Mesodermal cell (in vitro differentiated cells): ENCODE data around the gene FAM53B.
A peak's percentile ranks its signal among the peaks of the same experiment; 100 is the strongest.

Source experiments
- H3K27ac ChIP-seq: 2 replicates; pipeline ENCODE4 v1.7.0; 2013; ENCODE audit warnings: mild to moderate bottlenecking, low read depth, low read length, moderate library complexity; ENCODE audit not compliant: severe bottlenecking
- H3K36me3 ChIP-seq: 2 replicates; pipeline ENCODE4 v1.7.1; 2013; ENCODE audit warnings: mild to moderate bottlenecking, low read length, moderate library complexity; ENCODE audit not compliant: control insufficient read depth, insufficient read depth
- H3K4me1 ChIP-seq: one replicate; pipeline ENCODE4 v1.7.1; 2013; ENCODE audit warnings: mild to moderate bottlenecking, low read length; ENCODE audit not compliant: insufficient read depth, control insufficient read depth, poor library complexity, severe bottlenecking
- H3K4me3 ChIP-seq: 2 replicates; pipeline ENCODE4 v1.7.0; 2013; ENCODE audit warnings: low read length, control low read depth, mild to moderate bottlenecking; ENCODE audit not compliant: insufficient read depth, poor library complexity, severe bottlenecking; ENCODE audit errors: extremely low read depth
- H3K9me3 ChIP-seq: 2 replicates; pipeline ENCODE4 v1.7.1; 2013; ENCODE audit warnings: mild to moderate bottlenecking, low read length, moderate library complexity; ENCODE audit not compliant: control insufficient read depth
- WGBS, 2 experiments: methylation state at CpG; one replicate each; pipeline ENCODE4 v1.1.5; 2013; ENCODE audit warnings: missing lambda C conversion rate in 2 of 2; ENCODE audit not compliant: insufficient coverage in 2 of 2; 5-methylcytosine and 5-hydroxymethylcytosine counted together

The FAM53B gene

GRCh38 chr10:124675261-124675660, 68.9 kb downstream of the FAM53B start:
- H3K4me1 ChIP-seq, result peaks cover 13% of the 10 kb centered on the region
- no peaks in the 10 kb centered on the region for H3K9me3 ChIP-seq
- 93 to 99% methylated on average over 6 of the region's 6 CpGs for WGBS, 2 experiments
- no peak overlapping the region for H3K27ac ChIP-seq
- no peak overlapping the region for H3K4me3 ChIP-seq
- H3K36me3 ChIP-seq, result peaks cover 14% of the 10 kb centered on the region

DNA sequence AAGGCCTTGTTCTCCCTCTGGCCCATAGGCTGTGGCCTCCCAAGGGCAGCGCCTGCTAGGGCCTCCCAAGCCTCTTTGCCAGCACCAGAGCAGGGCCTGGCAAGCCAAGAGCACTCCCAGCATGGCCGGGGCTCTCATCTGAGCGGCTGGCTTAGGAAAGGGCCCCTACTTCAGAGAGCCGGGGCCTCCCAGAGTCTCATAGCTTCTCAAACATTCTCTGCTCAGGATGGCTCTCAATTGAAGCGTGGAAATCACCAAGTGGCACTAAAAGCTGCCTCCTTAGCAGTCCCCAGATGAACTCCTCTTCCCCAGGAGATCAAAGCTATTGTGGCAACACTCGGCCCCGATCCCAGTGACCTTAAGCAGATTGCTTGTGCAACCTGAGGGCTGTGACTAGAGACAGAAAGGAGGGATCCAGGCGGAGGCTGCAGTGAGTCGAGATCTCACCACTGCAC, 69.4 kb downstream of the FAM53B start:
- no peaks in the 10 kb centered on the region for H3K9me3 ChIP-seq
- no peak overlapping the region for H3K27ac ChIP-seq
- H3K4me1 ChIP-seq, result peaks cover 13% of the 10 kb centered on the region
- WGBS, 2 experiments, result 84 to 94% methylated on average over 9 of the region's 9 CpGs
- H3K36me3 ChIP-seq, result peaks cover 11% of the 10 kb centered on the region
- H3K4me3 ChIP-seq, result no peak overlapping the region

DNA sequence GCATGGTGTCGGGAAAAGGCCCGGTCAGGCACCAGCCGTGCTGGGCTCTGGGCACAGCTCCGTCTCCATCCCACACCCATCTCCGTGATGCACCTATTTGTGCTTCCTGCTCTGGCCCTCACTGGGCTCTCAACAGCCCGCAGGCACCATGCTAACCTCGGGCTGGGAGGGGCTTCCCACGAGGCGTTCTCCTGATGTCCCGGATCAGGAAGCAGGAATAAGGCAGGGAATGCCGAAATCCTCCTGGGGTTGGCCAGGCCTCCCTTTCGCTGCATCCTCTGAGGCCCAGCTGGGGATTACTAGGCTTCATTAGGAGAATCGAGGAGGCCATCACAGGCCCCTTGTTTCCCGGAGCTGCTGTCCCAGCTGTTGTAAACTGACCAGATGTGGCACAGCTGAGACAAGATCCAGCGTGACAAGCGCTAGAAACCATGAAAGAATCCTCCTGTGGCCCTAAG, 72.0 kb downstream of the FAM53B start:
- H3K4me1 ChIP-seq, result peaks cover 11% of the 10 kb centered on the region
- H3K36me3 ChIP-seq, result peaks cover 5% of the 10 kb centered on the region
- H3K27ac ChIP-seq, result peak overlapping the region; percentile 30
- no peak overlapping the region for H3K4me3 ChIP-seq
- 86 to 89% methylated on average over 16 of the region's 16 CpGs for WGBS, 2 experiments
- no peaks in the 10 kb centered on the region for H3K9me3 ChIP-seq

- H3K4me1 ChIP-seq, result peaks cover 5% of the 10 kb centered on the region
- WGBS, 2 experiments, result 77 to 83% methylated on average over 4 to 5 of the region's 8 CpGs
- H3K4me3 ChIP-seq, result no peak overlapping the region
- H3K27ac ChIP-seq, result peak overlapping the region; percentile 30
- H3K9me3 ChIP-seq, result no peaks in the 10 kb centered on the region
- H3K36me3 ChIP-seq, result peaks cover 7% of the 10 kb centered on the region
Measured at GRCh38 chr10:124671486-124672075, 72.6 kb downstream of the FAM53B start.

DNA sequence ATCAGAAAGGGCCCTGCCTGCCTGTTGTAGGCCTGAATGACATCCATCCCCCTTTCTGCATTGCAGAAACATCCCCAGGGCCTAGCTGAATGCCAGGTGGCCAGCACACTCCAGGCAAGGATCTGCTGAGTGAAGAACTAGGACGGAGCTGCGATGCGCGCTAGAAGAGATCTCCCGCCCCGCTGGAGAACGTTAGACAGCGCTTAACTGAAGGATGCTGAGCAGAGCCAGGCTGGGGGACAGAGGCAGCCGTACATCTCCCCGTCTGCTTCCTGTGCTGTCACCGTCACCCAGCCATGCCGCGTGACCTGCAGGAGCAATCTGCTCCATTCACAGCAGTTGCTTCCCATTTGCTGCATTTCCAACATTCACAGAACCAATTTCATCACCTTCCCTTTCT, 73.3 kb downstream of the FAM53B start:
- Histone ChIP-seq H3K27ac (peak overlapping the region; percentile 5), H3K4me3 (no peak overlapping the region), H3K4me1 (peaks cover 8% of the 10 kb centered on the region), H3K9me3 (no peaks in the 10 kb centered on the region), H3K36me3 (peaks cover 9% of the 10 kb centered on the region)
- 89 to 91% methylated on average over 12 to 13 of the region's 13 CpGs for WGBS, 2 experiments

DNA sequence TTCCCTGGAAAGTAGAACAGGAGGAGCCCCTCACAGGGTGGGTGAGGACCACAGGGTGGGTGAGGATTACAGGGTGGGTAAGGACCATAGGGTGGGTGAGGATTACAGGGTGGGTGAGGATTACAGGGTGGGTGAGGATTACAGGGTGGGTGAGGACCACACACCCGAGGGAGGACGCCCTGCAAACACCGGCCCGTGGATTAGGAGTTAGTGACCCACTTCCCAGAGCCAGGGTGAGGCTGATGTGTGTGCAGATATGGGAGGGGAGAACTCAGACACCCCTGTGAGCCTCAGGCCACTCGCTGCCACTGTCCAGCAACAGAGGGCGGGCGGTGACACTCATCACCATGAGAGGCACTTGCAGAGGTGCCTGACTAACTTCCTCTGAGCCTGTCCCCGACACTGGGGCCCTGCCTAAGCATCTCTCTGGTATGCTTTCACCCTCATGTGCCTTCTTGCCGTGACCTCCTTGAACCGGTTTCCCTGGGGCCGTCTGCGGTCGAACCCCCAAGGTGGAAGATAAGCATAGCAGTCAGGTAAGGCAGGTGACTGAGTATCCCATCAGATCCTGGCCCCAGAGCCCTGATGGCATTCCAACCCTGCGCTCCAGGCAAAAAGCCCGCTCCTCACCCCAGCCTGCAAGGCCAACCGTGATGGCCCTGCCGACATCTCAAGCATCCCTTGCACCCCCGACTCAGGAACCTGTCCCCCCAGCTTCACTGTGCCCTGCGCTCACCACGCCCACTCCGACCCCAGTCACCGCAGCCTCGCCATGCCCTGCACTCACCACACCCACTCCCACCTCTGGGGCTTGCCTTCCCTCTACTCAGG, 74.1 kb downstream of the FAM53B start:
- no peak overlapping the region for H3K27ac ChIP-seq
- H3K4me3 ChIP-seq, result no peak overlapping the region
- WGBS, 2 experiments, result 96% methylated on average over 16 to 23 of the region's 23 CpGs
- peaks cover 9% of the 10 kb centered on the region for H3K4me1 ChIP-seq
- no peaks in the 10 kb centered on the region for H3K9me3 ChIP-seq
- H3K36me3 ChIP-seq, result peaks cover 9% of the 10 kb centered on the region

DNA sequence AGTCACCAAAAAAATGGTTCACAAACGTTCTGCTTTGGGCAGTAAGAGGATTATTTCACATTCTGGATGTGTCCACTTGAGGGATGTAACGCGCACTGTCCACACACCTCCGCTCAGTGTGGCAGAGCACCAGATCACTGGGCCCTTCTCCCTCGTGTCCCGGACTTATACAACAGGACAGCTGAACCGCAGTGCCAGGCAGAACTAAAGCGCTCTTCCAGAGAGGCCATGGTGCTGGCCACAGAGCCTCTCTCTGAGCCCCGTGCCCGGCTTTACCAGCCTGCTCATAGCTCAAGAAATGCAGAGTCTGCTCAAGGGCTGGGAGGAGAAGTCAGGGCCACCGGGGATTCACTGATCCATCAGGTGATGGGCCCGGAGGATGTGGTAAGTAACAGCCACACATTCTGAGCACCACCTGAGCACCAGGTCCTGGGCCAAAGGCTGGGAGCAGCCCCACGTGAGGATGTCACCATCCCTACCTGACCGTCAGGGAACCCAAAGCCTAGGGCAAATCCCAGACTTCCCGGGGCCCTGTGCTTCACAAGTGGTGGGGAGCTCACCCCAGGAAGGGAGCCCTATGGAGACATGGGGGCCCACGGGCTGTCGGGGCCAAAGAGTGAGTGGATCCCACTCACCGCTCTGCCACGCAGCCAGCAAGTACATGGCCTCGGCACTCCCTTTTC, 74.9 kb downstream of the FAM53B start:
- H3K4me3 ChIP-seq, result no peak overlapping the region
- no peak overlapping the region for H3K27ac ChIP-seq
- H3K36me3 ChIP-seq, result peaks cover 7% of the 10 kb centered on the region
- WGBS, 2 experiments, result 96% methylated on average over 19 of the region's 20 CpGs
- H3K9me3 ChIP-seq, result no peaks in the 10 kb centered on the region
- H3K4me1 ChIP-seq, result peaks cover 9% of the 10 kb centered on the region

GRCh38 chr10:124668517-124669051, 75.6 kb downstream of the FAM53B start:
- H3K27ac ChIP-seq, result no peak overlapping the region
- H3K4me1 ChIP-seq, result peaks cover 9% of the 10 kb centered on the region
- WGBS, 2 experiments, result 92 to 97% methylated on average over 11 of the region's 11 CpGs
- H3K9me3 ChIP-seq, result no peaks in the 10 kb centered on the region
- no peak overlapping the region for H3K4me3 ChIP-seq
- H3K36me3 ChIP-seq, result peaks cover 4% of the 10 kb centered on the region

DNA sequence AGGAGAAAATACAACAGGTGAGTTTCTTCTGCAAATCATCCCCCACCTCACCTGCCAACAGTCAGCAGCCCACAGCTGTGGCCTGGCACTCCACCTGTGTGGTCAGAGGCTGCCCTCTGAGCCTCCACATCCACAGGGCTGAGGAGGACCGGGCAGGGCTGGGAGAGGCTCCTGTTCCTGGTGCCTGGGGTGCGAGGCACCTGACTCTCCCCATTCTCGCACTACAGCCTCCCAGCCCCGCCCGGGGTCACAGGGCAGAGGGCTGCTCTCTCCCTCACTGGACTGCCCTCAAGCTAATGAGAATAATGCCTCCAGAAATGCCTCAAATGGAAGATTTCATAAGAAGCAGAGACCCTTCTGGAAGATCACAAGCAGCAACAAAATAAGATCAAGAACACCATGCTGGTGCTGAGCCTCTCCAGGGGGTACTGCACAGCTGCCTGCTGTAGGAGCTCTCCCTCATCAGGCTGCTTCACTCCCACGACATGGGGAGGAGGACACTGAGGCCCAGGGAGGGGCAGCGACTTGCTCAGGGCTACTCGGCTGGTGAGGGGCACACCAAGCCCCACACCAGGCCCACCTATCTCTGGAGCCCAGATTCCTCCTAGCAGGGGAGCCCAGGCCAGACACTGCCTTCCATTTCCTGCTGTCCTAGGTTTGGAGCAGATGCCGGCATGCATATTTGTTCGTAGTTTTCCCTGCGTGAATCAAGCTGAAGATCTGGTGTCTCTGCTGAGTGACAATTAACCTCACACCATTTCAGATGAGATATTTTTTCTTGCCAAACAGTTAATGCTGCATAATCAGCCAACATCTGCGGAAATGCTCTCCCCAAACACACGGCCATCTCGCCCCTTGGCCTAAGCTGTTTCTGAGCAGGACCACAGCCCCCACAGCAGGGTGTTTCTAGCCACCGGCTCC, 76.5 kb downstream of the FAM53B start:
- peaks cover 9% of the 10 kb centered on the region for H3K4me1 ChIP-seq
- no peak overlapping the region for H3K27ac ChIP-seq
- WGBS, 2 experiments, result 82% methylated on average over 14 of the region's 15 CpGs

GRCh38 chr10:124666494-124666893, 77.7 kb downstream of the FAM53B start:
- 97% methylated on average over 9 to 10 of the region's 10 CpGs for WGBS, 2 experiments

More for the DNA sequence above, 76.5 kb downstream of the FAM53B start:
- Histone ChIP-seq H3K36me3 (peaks cover 7% of the 10 kb centered on the region), H3K4me3 (no peak overlapping the region), H3K9me3 (no peaks in the 10 kb centered on the region)

More at GRCh38 chr10:124666494-124666893, 77.7 kb downstream of the FAM53B start:
- peaks cover 5% of the 10 kb centered on the region for H3K4me1 ChIP-seq
- H3K4me3 ChIP-seq, result no peak overlapping the region
- H3K27ac ChIP-seq, result no peak overlapping the region
- H3K36me3 ChIP-seq, result peaks cover 7% of the 10 kb centered on the region
- no peaks in the 10 kb centered on the region for H3K9me3 ChIP-seq
